WTC11 (cell line): ENCODE results near the gene OGFOD3. TPM values are rescaled to one million over a fixed set of nuclear protein-coding genes. Genes with fewer than 3 reads are reported as not detected.
"Not testable (repeated sequence)": the region's sequence is repeated elsewhere in the genome, so short reads cannot be mapped to it uniquely, and the experiment has no call there.

ENCODE experiments used
- ATAC-seq: fragments of 200-7000 bp; cut with Tn5 transposase; 2 replicates; pipeline ENCODE4 v1.10.0; 2021; ENCODE audit warnings: mild to moderate bottlenecking, moderate library complexity
- CTCF ChIA-PET: fragments of 300-600 bp; sonication (Branson Sonifier 250); formaldehyde crosslinking; loops from one replicate; lab custom pipeline; 2021; ENCODE audit warnings: antibody characterized with exemption; lab: Charles Lee
- POLR2A ChIA-PET: fragments of 350-600 bp; sonication (Branson Sonifier 250); formaldehyde crosslinking; loops from one replicate; lab custom pipeline; 2021; ENCODE audit warnings: antibody characterized with exemption; lab: Charles Lee
- DNase-seq: peaks from one replicate; pipeline ENCODE4 v3.0.0; 2021; ENCODE audit warnings: low spot score
- H3K27ac Mint-ChIP-seq: 2 replicates; pipeline ENCODE4 v1.8.0; 2021; ENCODE audit warnings: mixed read lengths
- H3K27me3 Mint-ChIP-seq: 2 replicates; pipeline ENCODE4 v1.8.0; 2021; ENCODE audit warnings: low read depth, mild to moderate bottlenecking, moderate library complexity, mixed read lengths
- H3K36me3 Mint-ChIP-seq: 2 replicates; pipeline ENCODE4 v1.8.0; 2021; ENCODE audit warnings: mixed read lengths
- H3K4me1 Mint-ChIP-seq: 2 replicates; pipeline ENCODE4 v1.8.0; 2022; ENCODE audit warnings: mixed read lengths
- H3K4me3 Mint-ChIP-seq: 2 replicates; pipeline ENCODE4 v1.8.0; 2021; ENCODE audit warnings: mild to moderate bottlenecking, moderate library complexity, mixed read lengths
- H3K9me3 Mint-ChIP-seq: 2 replicates; pipeline ENCODE4 v1.8.0; 2021; ENCODE audit warnings: mixed read lengths
- E2F4 ChIP-seq: sonication (generic); formaldehyde crosslinking; IDR thresholded peaks from 2 replicates; pipeline ENCODE4 v1.8.1; 2022; ENCODE audit warnings: low read depth, mild to moderate bottlenecking, moderate library complexity, missing genetic modification reagents, borderline replicate concordance
- FOXP4 ChIP-seq: sonication (generic); formaldehyde crosslinking; IDR thresholded peaks from 2 replicates; pipeline ENCODE4 v1.8.0; 2022; ENCODE audit warnings: mild to moderate bottlenecking, missing genetic modification reagents
- GTF2I ChIP-seq: fragments of 250-450 bp; sonication (Bioruptor Pico); conservative IDR thresholded peaks from 2 replicates; pipeline ENCODE4 v1.4.0; 2021; ENCODE audit warnings: mild to moderate bottlenecking
- HMGXB4 ChIP-seq: sonication (generic); formaldehyde crosslinking; IDR thresholded peaks from 2 replicates; pipeline ENCODE4 v1.8.1; 2023; ENCODE audit warnings: mild to moderate bottlenecking, moderate library complexity, missing genetic modification reagents
- KAT7 ChIP-seq: sonication (generic); formaldehyde crosslinking; IDR thresholded peaks from 2 replicates; pipeline ENCODE4 v1.8.1; 2023; ENCODE audit warnings: missing genetic modification reagents, mild to moderate bottlenecking, borderline replicate concordance
- SMAD3 ChIP-seq: sonication (generic); formaldehyde crosslinking; IDR thresholded peaks from 2 replicates; pipeline ENCODE4 v1.8.0; 2022; ENCODE audit warnings: missing genetic modification reagents, mild to moderate bottlenecking, borderline replicate concordance
- TEAD1 ChIP-seq: sonication (generic); formaldehyde crosslinking; IDR thresholded peaks from 2 replicates; pipeline ENCODE4 v1.8.0; 2022; ENCODE audit warnings: mild to moderate bottlenecking, missing genetic modification reagents
- ZNF423 ChIP-seq: fragments of 250-450 bp; sonication (Bioruptor Pico); IDR thresholded peaks from 2 replicates; pipeline ENCODE4 v2.1.2; 2022; ENCODE audit warnings: mild to moderate bottlenecking, moderate library complexity
- total RNA-seq: library from RNA; stranded (reverse); gene quantifications from 3 replicates; pipeline ENCODE4 v1.2.3, GENCODE V29; 2021

The OGFOD3 gene
- total RNA-seq, 1 experiment from 2014 or later, result 20.4 TPM

- Mint-ChIP-seq H3K4me3 (peak overlapping the region; percentile 45), H3K27me3 (peaks cover 65% of the 10 kb centered on the region)
- H3K9me3 Mint-ChIP-seq, H3K4me1 Mint-ChIP-seq, H3K36me3 Mint-ChIP-seq, DNase-seq, POLR2A ChIA-PET, H3K27ac Mint-ChIP-seq, ATAC-seq: not testable (repeated sequence)
- CTCF ChIA-PET, result interaction anchor here (0.9 to 1.0 kb wide), 2 partner anchors 16 to 42 kb away, joined by 3 to 5 read pairs; no protein-coding TSS in a partner anchor
Measured at GRCh38 chr17:82373072-82373452, 45.3 kb downstream of the OGFOD3 start.

DNA sequence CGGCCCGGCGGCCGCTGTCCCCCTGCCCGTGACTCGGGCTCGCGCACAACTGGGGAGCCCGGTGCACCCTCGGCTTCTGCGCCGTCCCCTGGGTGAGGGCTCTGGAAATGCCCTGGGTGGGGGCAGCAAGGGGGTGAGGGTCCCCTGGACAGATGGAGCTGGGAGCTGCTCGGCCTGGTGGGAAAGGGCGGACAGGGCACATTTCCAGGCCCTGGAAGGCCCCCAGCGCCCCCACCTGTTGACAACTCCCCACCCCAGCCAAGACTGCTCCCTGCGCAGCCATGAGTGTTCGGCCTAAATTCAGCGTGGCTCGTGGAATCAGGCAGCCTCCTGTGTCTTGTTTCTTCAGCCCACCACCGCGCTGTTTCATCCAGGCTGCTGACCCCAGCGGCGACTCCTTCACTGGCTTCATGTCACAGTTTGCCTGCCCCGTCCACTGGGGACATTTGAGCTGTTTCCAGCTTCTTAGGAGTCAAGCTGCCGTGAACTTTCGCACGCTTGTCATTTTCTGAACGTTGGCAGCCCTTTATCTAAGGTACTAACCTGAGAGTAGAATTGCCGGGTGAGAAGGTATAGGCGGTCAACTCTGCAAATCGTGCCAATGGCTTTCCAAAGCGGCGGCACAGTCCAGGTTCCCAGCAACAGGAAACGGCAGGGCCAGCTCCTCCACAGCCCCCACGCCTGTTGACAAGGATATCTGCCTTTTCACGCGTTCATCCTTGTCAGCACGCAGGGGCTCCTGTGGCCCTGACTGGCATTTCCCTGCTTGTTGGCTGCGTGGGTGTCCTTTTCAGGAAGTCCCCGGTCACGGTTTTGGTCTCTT, 45.9 kb downstream of the OGFOD3 start:
- Mint-ChIP-seq H3K4me1 (peaks cover 2% of the 10 kb centered on the region), H3K27me3 (peaks cover 67% of the 10 kb centered on the region), H3K9me3 (peaks cover 5% of the 10 kb centered on the region), H3K27ac (no peak overlapping the region), H3K36me3 (no peaks in the 10 kb centered on the region), H3K4me3 (peak overlapping the region; percentile 55)
- DNase-seq (no peak), ATAC-seq (peak; percentile 4; the same call in 1 of the 2 replicates)
- POLR2A ChIA-PET, result no interaction called here
- CTCF ChIA-PET, result interaction anchor here (0.9 to 1.0 kb wide), 3 partner anchors 15 to 42 kb away, joined by 3 to 5 read pairs (median 3); no protein-coding TSS in a partner anchor
- TF ChIP-seq GTF2I (no peak), FOXP4 (0 out of 2 replicates have a peak, but pooled peaks have one; percentile 4), ZNF423 (no peak), TEAD1 (CRISPR knock-in tag) (no peak), SMAD3 (CRISPR knock-in tag) (no peak)

DNA sequence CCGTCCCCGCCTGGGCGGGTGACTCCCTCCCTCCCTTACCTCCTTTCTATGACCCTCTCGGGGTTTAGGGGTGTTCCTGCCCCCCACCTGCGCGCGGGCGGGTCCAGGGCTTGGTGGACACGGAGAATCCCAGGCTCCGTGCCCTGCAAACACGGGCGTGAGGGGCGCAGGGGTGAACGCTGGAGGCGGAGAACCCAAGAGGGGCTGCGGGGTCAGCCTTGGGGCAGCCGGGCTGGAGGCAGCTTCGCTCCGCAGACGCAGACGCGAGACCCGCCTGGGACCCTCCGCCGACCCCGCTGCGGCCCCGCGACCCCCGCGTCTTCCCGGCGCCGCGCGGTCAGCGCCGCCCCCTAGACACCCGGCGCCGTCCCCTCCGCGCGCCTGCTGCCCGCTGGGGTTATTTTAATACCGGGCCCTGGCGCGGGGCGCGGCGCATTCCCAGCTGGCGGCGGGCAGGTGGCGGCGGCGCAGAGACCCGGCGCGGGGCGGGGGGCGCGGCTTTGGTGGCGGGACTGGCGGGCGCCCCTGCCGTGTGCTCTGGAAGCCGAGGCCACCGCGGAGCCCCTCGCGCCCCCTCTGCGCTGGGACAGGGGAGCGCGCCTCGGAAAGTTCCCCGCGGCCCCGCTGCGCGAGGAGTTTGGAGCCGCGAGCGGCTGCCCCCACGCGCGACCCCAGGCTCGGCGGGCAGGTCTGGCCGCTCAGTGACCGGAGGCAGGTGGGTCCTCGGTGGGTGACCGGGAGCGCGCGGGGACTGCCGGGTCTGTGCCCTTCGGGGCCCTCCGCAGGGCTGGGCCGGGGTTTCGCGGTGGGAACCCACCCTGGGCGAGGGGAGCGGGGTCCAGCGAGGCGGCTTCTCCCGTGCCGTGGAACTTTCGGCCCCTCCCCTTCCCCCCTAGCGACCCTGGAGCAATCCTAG, 46.8 kb downstream of the OGFOD3 start, which contains the start of gene UTS2R:
Gene UTS2R (plus strand): TSS at position 433 of the 916 bp plus-strand sequence. CDS start 2,560 bp downstream, outside the sequence.
- Mint-ChIP-seq H3K36me3 (no peaks in the 10 kb centered on the region), H3K27ac (no peak within 1 kb of the TSS), H3K9me3 (peaks cover 5% of the 10 kb centered on the region), H3K4me3 (peak within 1 kb of the TSS; percentile 55), H3K27me3 (peaks cover 67% of the 10 kb centered on the region), H3K4me1 (peaks cover 5% of the 10 kb centered on the region)
- ChIA-PET POLR2A (no interaction called here), CTCF (interaction anchor here (0.7 to 2.4 kb wide), 4 partner anchors 9 to 135 kb away, joined by 3 to 9 read pairs (median 4); no protein-coding TSS in a partner anchor)
- DNase-seq (peak; percentile 55), ATAC-seq (peak; percentile 13)
- TF ChIP-seq E2F4, result no peak
- TF ChIP-seq KAT7 (CRISPR knock-in tag), result 0 out of 2 replicates have a peak, but pooled peaks have one; percentile 17
- TF ChIP-seq HMGXB4, result 0 out of 2 replicates have a peak, but pooled peaks have one; percentile 50
- TF ChIP-seq FOXP4, result 0 out of 2 replicates have a peak, but pooled peaks have one; percentile 21
